Activated CD4-positive, CD25-positive, alpha-beta regulatory T cell treated with anti-CD3 and anti-CD28 coated beads, Interleukin-2, amount 50 U/mL, for 24 hours (primary cell): ENCODE results near the gene RABL6.

Experiments used
- ATAC-seq, 2 donors: fragments of 150-1000 bp; cut with Tn5 transposase; one replicate each; pipeline ENCODE4 v1.10.0; 2021; ENCODE audit warnings: mild to moderate bottlenecking in 1 of 2, moderate library complexity in 1 of 2

Gene RABL6

GRCh38 chr9:136848393-136849037 lies 40.8 kb downstream of the RABL6 start:
- ATAC-seq, result peak; percentile 0 to 1

GRCh38 chr9:136849038-136849959 lies 41.6 kb downstream of the RABL6 start, which contains the start of gene PHPT1:
Gene PHPT1 (plus strand): TSS chr9:136849409. CDS start chr9:136849431, 22 bp downstream.
- ATAC-seq, result peak; percentile 92 to 94

- ATAC-seq, result no peak
These were observed 42.5 kb downstream of the RABL6 start for GRCh38 chr9:136849960-136850865.

- ATAC-seq, result no peak
These were observed 43.4 kb downstream of the RABL6 start for GRCh38 chr9:136850866-136851775.

GRCh38 chr9:136851941-136852663 lies 44.4 kb downstream of the RABL6 start, which contains the start of gene MAMDC4:
Gene MAMDC4 (plus strand): TSS chr9:136852346. CDS start chr9:136852417, 71 bp downstream.
- ATAC-seq, result no peak

GRCh38 chr9:136852664-136853595 lies 45.2 kb downstream of the RABL6 start:
- no peak for ATAC-seq

- no peak for ATAC-seq
These were observed 45.9 kb downstream of the RABL6 start for GRCh38 chr9:136853596-136854112.

GRCh38 chr9:136854113-136854841 lies 46.5 kb downstream of the RABL6 start:
- ATAC-seq, result no peak

GRCh38 chr9:136854842-136855460 lies 47.2 kb downstream of the RABL6 start:
- no peak for ATAC-seq

- ATAC-seq, result no peak
These were observed 47.8 kb downstream of the RABL6 start for GRCh38 chr9:136855461-136856078.

GRCh38 chr9:136856079-136856476 lies 48.3 kb downstream of the RABL6 start:
- ATAC-seq, result no peak

GRCh38 chr9:136856541-136857141 lies 48.9 kb downstream of the RABL6 start:
- ATAC-seq, result peak in 1 of 2 donors; percentile 13

- ATAC-seq, result no peak
These were observed 49.4 kb downstream of the RABL6 start for GRCh38 chr9:136857166-136857565.

GRCh38 chr9:136857581-136858412 lies 50.0 kb downstream of the RABL6 start:
- ATAC-seq, result no peak

- no peak for ATAC-seq
These were observed 50.7 kb downstream of the RABL6 start for GRCh38 chr9:136858452-136858843.
